GM12875 (cell line): ENCODE data around the gene PRR15L.

Source experiments
- H3K4me3 ChIP-seq: one replicate; pipeline ENCODE4 v1.5.1; 2011; ENCODE audit warnings: low read depth, low read length, control low read depth
- TF ChIP-seq, protein P1 (sequence below): IDR thresholded peaks from 2 replicates; pipeline ENCODE4 v1.5.1; 2011; ENCODE audit warnings: low read depth, mild to moderate bottlenecking, control low read depth, inconsistent platforms, low read length, moderate library complexity, borderline replicate concordance; ENCODE audit not compliant: insufficient read depth

Gene PRR15L

DNA sequence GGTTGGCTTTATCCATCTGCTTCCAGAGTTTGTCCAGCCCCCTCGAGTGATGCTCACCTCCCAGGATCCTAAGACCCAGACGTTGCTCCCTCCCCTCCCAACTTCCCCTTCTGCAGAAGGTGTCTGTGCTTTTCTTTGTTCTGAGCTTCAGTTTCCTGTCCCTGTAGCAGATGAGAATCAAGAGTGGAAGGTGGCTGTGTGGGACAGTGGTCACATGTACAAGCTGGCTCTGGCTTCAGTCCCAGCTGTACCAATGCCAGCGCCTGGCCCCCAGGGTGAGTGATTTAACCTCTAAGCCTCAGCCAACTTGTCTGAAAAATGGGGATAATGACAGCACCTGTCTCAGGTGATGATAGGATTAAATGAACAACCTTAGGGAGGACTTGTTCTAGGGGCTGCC, 7.7 kb downstream of the PRR15L start:
- TF ChIP-seq, protein P1, sequence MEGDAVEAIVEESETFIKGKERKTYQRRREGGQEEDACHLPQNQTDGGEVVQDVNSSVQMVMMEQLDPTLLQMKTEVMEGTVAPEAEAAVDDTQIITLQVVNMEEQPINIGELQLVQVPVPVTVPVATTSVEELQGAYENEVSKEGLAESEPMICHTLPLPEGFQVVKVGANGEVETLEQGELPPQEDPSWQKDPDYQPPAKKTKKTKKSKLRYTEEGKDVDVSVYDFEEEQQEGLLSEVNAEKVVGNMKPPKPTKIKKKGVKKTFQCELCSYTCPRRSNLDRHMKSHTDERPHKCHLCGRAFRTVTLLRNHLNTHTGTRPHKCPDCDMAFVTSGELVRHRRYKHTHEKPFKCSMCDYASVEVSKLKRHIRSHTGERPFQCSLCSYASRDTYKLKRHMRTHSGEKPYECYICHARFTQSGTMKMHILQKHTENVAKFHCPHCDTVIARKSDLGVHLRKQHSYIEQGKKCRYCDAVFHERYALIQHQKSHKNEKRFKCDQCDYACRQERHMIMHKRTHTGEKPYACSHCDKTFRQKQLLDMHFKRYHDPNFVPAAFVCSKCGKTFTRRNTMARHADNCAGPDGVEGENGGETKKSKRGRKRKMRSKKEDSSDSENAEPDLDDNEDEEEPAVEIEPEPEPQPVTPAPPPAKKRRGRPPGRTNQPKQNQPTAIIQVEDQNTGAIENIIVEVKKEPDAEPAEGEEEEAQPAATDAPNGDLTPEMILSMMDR: no peak
- H3K4me3 ChIP-seq: no peak overlapping the region

GRCh38 chr17:47949197-47949759, 8.4 kb downstream of the PRR15L start:
- H3K4me3 ChIP-seq: no peak overlapping the region
- TF ChIP-seq, protein P1: peak; percentile 92

DNA sequence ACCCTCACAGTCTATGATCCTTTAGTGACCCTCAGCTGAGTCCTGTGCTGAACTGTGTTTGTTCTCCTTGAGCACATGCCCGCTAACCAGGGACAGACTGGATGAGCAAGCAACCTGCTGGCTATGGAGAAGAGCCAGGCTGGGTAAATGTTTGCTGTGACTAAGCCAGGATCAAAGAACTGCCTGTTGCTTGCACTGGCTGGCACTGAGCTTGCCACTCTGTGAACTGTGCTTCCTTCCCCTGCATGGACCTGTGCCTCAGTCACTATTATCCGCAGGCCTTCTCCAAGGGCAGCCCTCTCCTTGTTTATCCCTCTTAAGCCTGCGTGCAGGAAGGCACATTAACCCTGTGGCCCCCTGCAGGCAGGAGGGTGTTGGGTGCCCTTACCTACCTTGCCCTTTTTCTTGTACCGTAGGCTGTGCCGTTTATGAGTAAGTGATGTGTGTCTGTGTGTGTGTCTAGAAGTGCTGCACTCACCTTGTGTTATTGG, 8.9 kb downstream of the PRR15L start:
- H3K4me3 ChIP-seq: no peak overlapping the region
- TF ChIP-seq, protein P1: no peak

DNA sequence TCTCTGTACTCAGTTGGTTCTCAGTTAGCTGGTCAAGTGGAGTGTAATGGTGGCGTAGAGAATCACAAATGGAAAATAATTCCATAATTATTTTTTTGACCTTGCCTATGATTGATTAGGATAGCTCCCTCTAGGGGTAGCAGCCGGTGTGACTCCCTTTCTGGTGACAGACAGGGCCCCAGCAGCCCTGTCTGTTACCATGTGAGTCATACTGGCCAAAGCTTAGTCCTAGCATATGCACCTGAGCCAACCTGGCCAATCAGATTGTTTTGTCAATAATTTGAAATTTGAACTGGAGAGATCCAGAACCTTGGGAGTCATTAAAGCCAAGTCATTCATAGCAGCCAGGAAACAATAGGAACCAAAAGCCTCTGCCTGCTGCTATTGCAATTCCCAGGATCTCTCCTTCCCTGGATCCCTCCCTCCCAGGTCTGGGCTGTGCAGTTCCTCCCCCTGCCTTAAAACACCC, 10.7 kb downstream of the PRR15L start:
- TF ChIP-seq, protein P1: peak; percentile 73
- H3K4me3 ChIP-seq: no peak overlapping the region

DNA sequence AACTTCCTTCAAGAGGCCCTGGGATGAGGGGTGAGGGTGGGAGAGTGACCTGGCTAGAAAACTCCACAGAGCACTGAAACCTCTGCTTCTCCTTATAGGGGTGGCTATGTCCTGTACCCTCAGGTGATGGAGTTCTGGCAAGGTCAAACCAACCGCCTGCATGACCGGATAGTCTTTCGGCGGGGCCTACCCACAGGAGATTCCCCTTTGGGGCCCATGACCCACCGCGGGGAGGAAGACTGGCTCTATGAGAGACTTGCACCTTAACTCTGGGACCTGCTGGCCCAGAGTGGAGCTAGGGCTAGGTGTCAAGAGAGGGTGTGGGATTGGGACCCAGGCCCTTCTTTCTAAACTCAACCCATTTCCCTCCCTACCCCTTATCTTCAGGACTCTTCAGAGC, 11.2 kb downstream of the PRR15L start:
- no peak overlapping the region for H3K4me3 ChIP-seq
- TF ChIP-seq, protein P1: no peak

- TF ChIP-seq, protein P1: no peak
These were observed 11.9 kb downstream of the PRR15L start for GRCh38 chr17:47945529-47946508.

More at GRCh38 chr17:47945529-47946508, 11.9 kb downstream of the PRR15L start:
- H3K4me3 ChIP-seq: no peak overlapping the region
